ENCODE results near the gene DNER. TPM values are rescaled to one million over a fixed set of nuclear protein-coding genes. Genes with fewer than 3 reads are reported as not detected.

Gene DNER
- total RNA-seq, 4 donors from 2014 or later = 1.9 to 24.7 (median 4.9) TPM

GRCh38 chr2:229489016-229489415, 225.3 kb downstream of the DNER start:
- DNase-seq = no peak
- intact Hi-C loops (cut with DNase I; ENCODE audit: low total_unique reads) = no loop called here
- H3K36me3 ChIP-seq = no peaks in the 10 kb centered on the region
- no peaks in the 10 kb centered on the region for H3K27me3 ChIP-seq
- no peaks in the 10 kb centered on the region for H3K9me3 ChIP-seq
- no peaks in the 10 kb centered on the region for H3K4me1 ChIP-seq
- TF ChIP-seq CTCF (IDR thresholded peaks at IDR 0.05) (no peak), POLR2A (IDR thresholded peaks at IDR 0.05) (no peak)
- no peak overlapping the region for H3K4me3 ChIP-seq
- H3K27ac ChIP-seq = no peak overlapping the region

DNA sequence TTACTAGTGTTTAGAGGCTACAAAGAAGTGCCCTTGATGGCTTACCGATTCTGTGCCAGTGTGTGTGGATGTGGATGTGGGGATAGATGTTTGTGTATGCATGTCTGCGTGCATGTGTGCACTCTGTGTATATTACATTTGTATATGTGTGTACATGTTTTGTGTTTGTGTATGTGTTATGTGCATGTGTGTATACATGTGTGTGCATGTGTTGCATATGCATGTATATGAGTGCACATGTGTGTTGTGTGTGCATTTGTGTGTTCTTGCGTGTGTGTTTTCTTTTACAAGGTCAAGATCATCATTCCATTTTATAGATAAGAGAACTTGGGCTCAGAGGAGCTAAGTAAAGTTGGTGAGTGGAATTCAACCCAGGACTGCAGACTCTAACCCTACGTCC, 226.1 kb downstream of the DNER start:
- H3K27me3 ChIP-seq = no peaks in the 10 kb centered on the region
- H3K36me3 ChIP-seq = no peaks in the 10 kb centered on the region
- H3K9me3 ChIP-seq = no peaks in the 10 kb centered on the region
- no peak for DNase-seq
- no peaks in the 10 kb centered on the region for H3K4me1 ChIP-seq
- H3K4me3 ChIP-seq = no peak overlapping the region
- no peak overlapping the region for H3K27ac ChIP-seq
- intact Hi-C loops (cut with DNase I; ENCODE audit: low total_unique reads) = no loop called here
- TF ChIP-seq CTCF (IDR thresholded peaks at IDR 0.05) (no peak), POLR2A (IDR thresholded peaks at IDR 0.05) (no peak)

- Histone ChIP-seq H3K9me3 (no peaks in the 10 kb centered on the region), H3K27me3 (no peaks in the 10 kb centered on the region), H3K27ac (no peak overlapping the region), H3K4me1 (no peaks in the 10 kb centered on the region), H3K4me3 (no peak overlapping the region), H3K36me3 (no peaks in the 10 kb centered on the region)
- intact Hi-C loops (cut with DNase I; ENCODE audit: low total_unique reads) = no loop called here
- no peak for DNase-seq
- no peak for TF ChIP-seq CTCF (IDR thresholded peaks at IDR 0.05)
- TF ChIP-seq POLR2A (IDR thresholded peaks at IDR 0.05) = no peak
These were observed 227.7 kb downstream of the DNER start for GRCh38 chr2:229486673-229487072.

DNA sequence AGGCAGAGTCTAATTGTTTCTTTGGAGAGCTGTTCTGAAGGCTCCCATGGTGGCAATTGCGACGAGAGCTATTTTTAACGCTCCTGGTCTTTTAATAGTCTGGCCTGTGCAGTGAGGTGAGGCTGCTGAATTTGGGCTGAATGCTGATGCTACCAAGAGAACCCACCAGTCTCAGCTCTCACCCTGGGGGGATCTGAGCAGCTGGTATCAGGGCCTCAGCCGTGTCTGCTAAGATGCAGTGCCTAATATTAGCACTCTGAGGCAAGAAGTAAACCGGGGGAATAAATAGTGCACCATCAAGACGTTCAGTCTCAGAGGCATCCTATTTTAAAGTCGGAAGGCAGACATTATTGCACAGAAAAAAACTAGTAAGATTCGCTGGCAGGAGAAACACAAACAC, 228.5 kb downstream of the DNER start:
- intact Hi-C loops (cut with DNase I; ENCODE audit: low total_unique reads) = no loop called here
- Histone ChIP-seq H3K27ac (no peak overlapping the region), H3K9me3 (no peaks in the 10 kb centered on the region), H3K4me1 (no peaks in the 10 kb centered on the region), H3K27me3 (no peaks in the 10 kb centered on the region), H3K36me3 (no peaks in the 10 kb centered on the region), H3K4me3 (no peak overlapping the region)
- no peak for DNase-seq
- TF ChIP-seq CTCF (IDR thresholded peaks at IDR 0.05) (no peak), POLR2A (IDR thresholded peaks at IDR 0.05) (no peak)

GRCh38 chr2:229477269-229477755, 237.0 kb downstream of the DNER start:
- Histone ChIP-seq H3K4me3 (no peak overlapping the region), H3K4me1 (no peaks in the 10 kb centered on the region), H3K36me3 (no peaks in the 10 kb centered on the region), H3K27ac (no peak overlapping the region), H3K27me3 (no peaks in the 10 kb centered on the region), H3K9me3 (no peaks in the 10 kb centered on the region)
- intact Hi-C loops (cut with DNase I; ENCODE audit: low total_unique reads) = loop anchor here (10.0 kb wide), 1 partner anchor 627 kb away; no protein-coding TSS in a partner anchor
- TF ChIP-seq POLR2A (IDR thresholded peaks at IDR 0.05) (no peak), CTCF (IDR thresholded peaks at IDR 0.05) (no peak)
- DNase-seq = no peak
